ENCODE data around the gene ALK. TPM values are rescaled to one million over a fixed set of nuclear protein-coding genes. Genes with fewer than 3 reads are reported as not detected.
"Not testable (repeated sequence)": the region's sequence is repeated elsewhere in the genome, so short reads cannot be mapped to it uniquely, and the experiment has no call there.

ALK gene
- total RNA-seq, 1 donor from 2014 or later: not detected

- Histone ChIP-seq H3K4me1 (no peaks in the 10 kb centered on the region), H3K9me3 (no peaks in the 10 kb centered on the region), H3K27me3 (no peaks in the 10 kb centered on the region), H3K4me3 (no peak overlapping the region), H3K36me3 (no peaks in the 10 kb centered on the region), H3K27ac (no peak overlapping the region)
- no peak for DNase-seq (ENCODE audit: low spot score in 2 of 2)
- no peak for TF ChIP-seq CTCF (IDR thresholded peaks at IDR 0.05)
- intact Hi-C loops (cut with DNase I): no loop called here
Observed at GRCh38 chr2:29246383-29247300, 674.7 kb downstream of the ALK start.

- no peaks in the 10 kb centered on the region for H3K9me3 ChIP-seq
- no peak for DNase-seq (ENCODE audit: low spot score in 2 of 2)
- no peaks in the 10 kb centered on the region for H3K36me3 ChIP-seq
- no peaks in the 10 kb centered on the region for H3K4me1 ChIP-seq
- H3K27me3 ChIP-seq: no peaks in the 10 kb centered on the region
- TF ChIP-seq CTCF (IDR thresholded peaks at IDR 0.05): no peak
- no peak overlapping the region for H3K4me3 ChIP-seq
- intact Hi-C loops (cut with DNase I): no loop called here
- no peak overlapping the region for H3K27ac ChIP-seq
Observed at GRCh38 chr2:29245742-29246382, 675.5 kb downstream of the ALK start.

GRCh38 chr2:29245035-29245741 lies 676.2 kb downstream of the ALK start:
- H3K27me3 ChIP-seq; H3K4me1 ChIP-seq; H3K36me3 ChIP-seq; intact Hi-C loops (cut with DNase I); H3K9me3 ChIP-seq; H3K27ac ChIP-seq; H3K4me3 ChIP-seq; DNase-seq (ENCODE audit: low spot score in 2 of 2): not testable (repeated sequence)

- H3K27me3 ChIP-seq: no peaks in the 10 kb centered on the region
- DNase-seq (ENCODE audit: low spot score in 2 of 2): no peak
- no peak for TF ChIP-seq CTCF (IDR thresholded peaks at IDR 0.05)
- no peaks in the 10 kb centered on the region for H3K9me3 ChIP-seq
- H3K4me1 ChIP-seq: no peaks in the 10 kb centered on the region
- H3K27ac ChIP-seq: no peak overlapping the region
- no peaks in the 10 kb centered on the region for H3K36me3 ChIP-seq
- H3K4me3 ChIP-seq: no peak overlapping the region
- intact Hi-C loops (cut with DNase I): no loop called here
Observed at GRCh38 chr2:29242621-29243375, 678.6 kb downstream of the ALK start.

GRCh38 chr2:29241955-29242565 lies 679.3 kb downstream of the ALK start:
- H3K9me3 ChIP-seq: no peaks in the 10 kb centered on the region
- H3K36me3 ChIP-seq: no peaks in the 10 kb centered on the region
- H3K27me3 ChIP-seq: no peaks in the 10 kb centered on the region
- no peak overlapping the region for H3K27ac ChIP-seq
- intact Hi-C loops (cut with DNase I): no loop called here
- H3K4me3 ChIP-seq: no peak overlapping the region
- no peak for TF ChIP-seq CTCF (IDR thresholded peaks at IDR 0.05)
- no peaks in the 10 kb centered on the region for H3K4me1 ChIP-seq
- no peak for DNase-seq (ENCODE audit: low spot score in 2 of 2)
